HL-60/S4 treated with phorbol 12-myristate 13-acetate at 8.2 ng/mL for 4 days and 3 days (cell line): ENCODE results near the gene GNA14.
"Not testable (repeated sequence)": the region's sequence is repeated elsewhere in the genome, so short reads cannot be mapped to it uniquely, and the experiment has no call there.

Experiments
- in situ Hi-C: fragments of 300-500 bp; cut with MboI; formaldehyde crosslinking; loops from 2 replicates; pipeline ENCODE4 v1.15.0; 2022; ENCODE audit warnings: low sequenced_read_pairs

Gene GNA14

GRCh38 chr9:77421506-77422265 is 226.4 kb downstream of the GNA14 start:
- in situ Hi-C loops = no loop called here

- in situ Hi-C loops = no loop called here
Measured at GRCh38 chr9:77420641-77421040, 227.5 kb downstream of the GNA14 start.

- in situ Hi-C loops = no loop called here
Measured at GRCh38 chr9:77418226-77418625, 229.9 kb downstream of the GNA14 start.

- in situ Hi-C loops = no loop called here
Measured at GRCh38 chr9:77417566-77417965, 230.6 kb downstream of the GNA14 start.

- in situ Hi-C loops = not testable (repeated sequence)
Measured at GRCh38 chr9:77408521-77408920, 239.6 kb downstream of the GNA14 start.

- in situ Hi-C loops = no loop called here
Measured at GRCh38 chr9:77403239-77403638, 244.9 kb downstream of the GNA14 start.

GRCh38 chr9:77402286-77402685 is 245.8 kb downstream of the GNA14 start:
- in situ Hi-C loops = no loop called here

- in situ Hi-C loops = no loop called here
Measured at GRCh38 chr9:77399964-77400363, 248.2 kb downstream of the GNA14 start.

GRCh38 chr9:77398581-77398980 is 249.5 kb downstream of the GNA14 start:
- in situ Hi-C loops = not testable (repeated sequence)

- in situ Hi-C loops = no loop called here
Measured at GRCh38 chr9:77392328-77392727, 255.8 kb downstream of the GNA14 start.

- in situ Hi-C loops = no loop called here
Measured at GRCh38 chr9:77391834-77392233, 256.3 kb downstream of the GNA14 start.

GRCh38 chr9:77386187-77386586 is 261.9 kb downstream of the GNA14 start:
- in situ Hi-C loops = no loop called here

- in situ Hi-C loops = no loop called here
Measured at GRCh38 chr9:77384406-77384805, 263.7 kb downstream of the GNA14 start.

GRCh38 chr9:77375956-77376532 is 272.1 kb downstream of the GNA14 start:
- in situ Hi-C loops = no loop called here

GRCh38 chr9:77374266-77374665 is 273.9 kb downstream of the GNA14 start:
- in situ Hi-C loops = no loop called here
